CD4-positive, alpha-beta T cell treated with Interleukin-2 at 100 ng/mL for 4 hours (primary cell): ENCODE measurements around the gene PTPRS.

Source experiments
- DNase-seq: peaks from one replicate; pipeline ENCODE4 v3.0.0-alpha.2; 2020; ENCODE audit warnings: low spot score

PTPRS gene

GRCh38 chr19:5354403-5354802 lies 13.8 kb upstream of the PTPRS start:
- no peak for DNase-seq

GRCh38 chr19:5352229-5352763 lies 11.7 kb upstream of the PTPRS start:
- no peak for DNase-seq

DNA sequence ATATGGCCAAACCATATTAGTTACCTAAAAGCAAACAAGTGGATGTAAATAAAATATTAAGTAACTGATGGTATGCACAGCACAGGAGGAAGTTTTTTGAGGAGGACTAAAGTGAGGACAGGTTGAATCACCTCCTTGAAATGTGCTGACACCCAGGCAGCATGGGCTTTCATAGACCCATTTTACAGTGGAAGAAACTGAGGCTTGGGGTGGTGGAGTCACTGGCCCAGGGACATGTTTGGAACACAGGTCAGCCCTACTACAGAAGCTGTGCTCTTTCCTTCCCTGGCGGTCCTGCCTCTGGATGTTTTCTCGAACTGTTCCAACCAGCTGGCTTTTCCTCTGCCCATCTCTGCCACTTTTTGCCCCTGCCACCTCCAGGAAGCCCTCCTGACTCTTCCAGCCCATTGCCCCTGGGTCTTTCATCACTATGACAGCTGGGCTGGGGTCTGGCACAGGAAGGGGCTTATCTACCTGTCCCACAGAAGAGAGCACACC lies 11.2 kb upstream of the PTPRS start:
- no peak for DNase-seq

DNA sequence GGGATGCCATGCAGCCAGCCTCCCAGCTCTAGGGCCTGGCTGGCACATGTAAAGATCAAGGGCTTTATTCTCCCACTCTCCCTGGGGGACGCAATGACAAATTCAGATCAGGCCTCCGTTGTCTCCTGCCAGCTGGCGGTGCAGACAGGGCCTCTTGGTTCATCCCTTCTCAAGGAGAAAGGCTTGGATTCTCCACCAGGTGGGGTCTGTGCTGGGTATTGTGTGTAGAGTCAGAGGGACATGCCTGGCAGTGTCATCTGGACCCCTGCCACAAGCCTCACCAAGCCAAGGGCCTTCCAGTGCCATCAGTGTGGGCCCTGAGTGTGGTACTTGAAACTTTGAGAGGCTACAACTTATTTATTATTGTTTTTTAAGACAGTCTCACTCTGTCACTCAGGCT lies 8.4 kb upstream of the PTPRS start:
- no peak for DNase-seq

DNA sequence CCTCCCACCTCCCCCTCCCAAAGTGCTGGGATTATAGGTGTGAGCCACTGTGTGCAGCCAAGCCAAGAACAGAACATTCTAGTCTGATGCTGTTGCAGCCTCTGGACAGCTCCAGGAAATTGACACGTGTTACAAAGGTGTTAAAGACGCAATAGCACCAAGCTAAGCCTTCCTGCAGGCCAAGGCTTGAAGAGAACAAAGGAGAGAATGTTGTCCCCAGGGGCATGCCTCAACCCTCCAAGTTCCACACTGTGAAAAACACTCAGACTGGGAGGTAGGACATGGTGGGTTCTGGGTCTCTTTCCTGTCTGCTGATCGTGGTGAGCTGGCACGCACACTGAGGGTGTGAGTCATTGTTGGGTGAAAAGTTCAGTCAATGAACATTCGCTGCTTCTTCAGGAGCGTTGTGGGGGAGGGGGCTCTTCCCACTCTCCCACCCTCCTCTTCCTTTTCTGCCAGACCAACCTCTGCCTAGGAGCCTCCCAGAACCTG lies 5.3 kb upstream of the PTPRS start:
- DNase-seq: no peak

- DNase-seq: no peak
These were observed 3.2 kb upstream of the PTPRS start for GRCh38 chr19:5343848-5344247.

GRCh38 chr19:5342573-5343201 lies 2.1 kb upstream of the PTPRS start:
- DNase-seq: no peak

- no peak for DNase-seq
These were observed 1.4 kb upstream of the PTPRS start for GRCh38 chr19:5341981-5342380.

- no peak for DNase-seq
These were observed 822 bp upstream of the PTPRS start for GRCh38 chr19:5341448-5341820.

DNA sequence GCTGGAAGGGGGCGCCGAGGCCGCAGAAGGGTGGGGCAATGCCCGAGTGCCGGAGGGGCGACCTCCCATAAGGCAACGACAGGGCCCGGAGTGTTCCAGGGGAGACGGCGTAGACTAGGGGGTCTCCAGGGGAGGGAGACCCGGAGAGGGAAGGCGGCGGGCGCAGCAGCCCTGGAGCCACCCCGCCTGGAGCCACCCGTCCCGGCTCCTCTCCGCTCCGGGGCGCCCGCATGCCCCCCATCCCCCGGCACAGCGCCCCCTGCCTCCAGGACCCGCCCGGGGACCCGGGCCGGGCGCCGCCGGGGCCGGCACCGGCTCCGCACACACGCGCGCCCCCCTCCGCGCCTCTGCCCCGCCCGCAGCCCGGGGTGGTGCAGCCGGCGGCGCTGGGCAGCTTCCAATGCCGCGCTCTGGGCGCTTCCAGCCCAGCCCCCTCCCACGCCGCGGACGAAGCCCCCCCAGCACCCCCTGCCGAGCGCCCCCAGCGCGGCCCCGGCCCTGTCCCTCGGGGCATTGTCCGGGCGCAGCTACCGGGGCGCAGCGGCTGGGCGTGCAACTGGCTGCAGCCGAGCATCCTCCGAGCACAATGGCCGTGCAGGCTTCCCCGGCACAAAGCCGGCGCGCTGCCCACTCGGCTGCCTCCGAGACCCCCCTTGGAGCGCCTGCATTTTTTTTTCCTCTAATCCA lies 519 bp downstream of the PTPRS start:
- DNase-seq: no peak

- no peak for DNase-seq
These were observed 1.2 kb downstream of the PTPRS start for GRCh38 chr19:5339198-5339949.

GRCh38 chr19:5338656-5339197 lies 1.9 kb downstream of the PTPRS start:
- DNase-seq: no peak

DNA sequence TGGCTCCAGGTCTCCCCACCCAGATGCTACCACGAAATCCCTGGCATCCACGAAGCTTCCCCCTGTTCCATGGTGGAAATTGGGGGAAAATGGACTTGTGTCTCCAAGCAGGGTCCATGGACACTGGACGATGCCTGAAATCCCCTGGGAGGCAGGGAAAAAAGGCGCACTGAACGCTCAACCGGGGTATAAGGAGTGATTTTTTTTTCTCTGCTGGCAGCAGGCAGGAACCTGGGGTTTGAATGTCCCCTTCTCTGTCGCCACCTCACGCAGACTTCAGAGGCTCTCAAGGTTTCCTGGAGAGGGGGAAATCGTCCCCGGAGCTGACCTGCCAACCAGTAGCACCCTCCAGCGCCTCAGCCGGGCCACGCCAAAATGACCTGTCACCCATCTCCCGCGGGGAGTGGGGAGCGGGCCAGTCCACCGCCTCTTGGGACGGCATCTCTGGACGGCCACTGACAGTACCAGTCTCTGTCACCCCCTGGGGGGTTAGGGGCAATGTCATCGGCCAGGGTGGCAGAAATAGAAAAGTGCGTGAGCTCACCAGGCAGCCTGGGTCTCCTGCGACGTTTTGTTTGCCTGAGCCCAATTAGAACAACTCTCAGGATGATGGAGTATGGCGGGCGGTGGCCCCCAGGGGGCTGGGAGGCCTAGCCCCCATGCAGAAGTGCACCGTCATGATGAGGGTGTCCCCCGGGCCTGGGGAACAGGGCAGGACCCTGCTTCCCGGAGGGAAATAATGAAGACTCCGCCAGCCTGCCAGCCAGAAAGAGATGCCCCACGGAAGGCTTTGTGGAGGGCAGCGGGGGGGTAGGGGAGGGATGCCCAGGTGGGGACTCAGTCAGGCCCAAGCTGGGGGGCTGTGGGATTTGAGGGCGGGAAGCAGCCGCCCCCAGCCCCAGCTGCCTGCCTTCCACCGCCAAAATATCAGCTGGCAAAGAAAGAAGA lies 2.6 kb downstream of the PTPRS start:
- DNase-seq: no peak

DNA sequence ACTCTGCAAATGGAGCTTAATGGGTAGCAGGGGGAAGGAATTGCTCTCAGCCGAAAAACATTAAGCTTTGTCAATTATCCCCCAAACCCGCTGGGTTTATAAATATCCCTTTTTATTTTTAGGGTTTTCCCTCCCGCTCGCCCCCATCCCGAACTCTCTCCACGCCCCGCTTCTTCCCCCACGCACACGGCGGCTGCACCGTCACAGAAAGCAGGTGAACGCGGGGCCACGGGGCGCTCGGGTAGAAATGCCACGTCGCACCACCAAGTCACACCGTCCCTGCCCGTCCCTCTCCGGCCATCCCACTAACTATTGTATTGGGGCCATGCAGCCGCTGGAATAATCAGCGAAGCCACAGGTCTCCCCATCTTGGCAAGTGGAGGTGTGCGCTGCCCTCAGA lies 3.5 kb downstream of the PTPRS start:
- no peak for DNase-seq

- DNase-seq: no peak
These were observed 4.2 kb downstream of the PTPRS start for GRCh38 chr19:5336195-5336965.

DNA sequence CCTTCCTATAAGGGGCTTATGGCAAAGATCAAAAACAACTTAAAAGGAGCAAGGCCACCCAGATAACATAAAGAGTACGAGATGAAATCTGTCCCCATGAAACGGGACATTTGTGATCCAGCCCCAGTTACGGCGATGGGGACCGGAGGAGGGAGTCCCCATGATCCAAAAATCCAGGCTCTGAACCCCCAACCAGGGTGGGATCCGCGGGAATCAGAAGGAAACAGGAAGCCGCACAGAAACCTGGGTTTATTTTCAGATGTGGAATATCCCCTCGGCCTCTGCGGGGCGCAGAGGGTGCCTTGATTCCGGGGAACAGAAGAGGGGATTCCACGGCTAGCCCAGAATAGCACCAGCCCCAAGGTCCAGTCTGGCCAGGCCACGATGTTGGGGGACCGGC lies 5.0 kb downstream of the PTPRS start:
- DNase-seq: no peak

- DNase-seq: no peak
These were observed 5.7 kb downstream of the PTPRS start for GRCh38 chr19:5334824-5335500.

GRCh38 chr19:5334366-5334739 lies 6.3 kb downstream of the PTPRS start:
- DNase-seq: no peak

DNA sequence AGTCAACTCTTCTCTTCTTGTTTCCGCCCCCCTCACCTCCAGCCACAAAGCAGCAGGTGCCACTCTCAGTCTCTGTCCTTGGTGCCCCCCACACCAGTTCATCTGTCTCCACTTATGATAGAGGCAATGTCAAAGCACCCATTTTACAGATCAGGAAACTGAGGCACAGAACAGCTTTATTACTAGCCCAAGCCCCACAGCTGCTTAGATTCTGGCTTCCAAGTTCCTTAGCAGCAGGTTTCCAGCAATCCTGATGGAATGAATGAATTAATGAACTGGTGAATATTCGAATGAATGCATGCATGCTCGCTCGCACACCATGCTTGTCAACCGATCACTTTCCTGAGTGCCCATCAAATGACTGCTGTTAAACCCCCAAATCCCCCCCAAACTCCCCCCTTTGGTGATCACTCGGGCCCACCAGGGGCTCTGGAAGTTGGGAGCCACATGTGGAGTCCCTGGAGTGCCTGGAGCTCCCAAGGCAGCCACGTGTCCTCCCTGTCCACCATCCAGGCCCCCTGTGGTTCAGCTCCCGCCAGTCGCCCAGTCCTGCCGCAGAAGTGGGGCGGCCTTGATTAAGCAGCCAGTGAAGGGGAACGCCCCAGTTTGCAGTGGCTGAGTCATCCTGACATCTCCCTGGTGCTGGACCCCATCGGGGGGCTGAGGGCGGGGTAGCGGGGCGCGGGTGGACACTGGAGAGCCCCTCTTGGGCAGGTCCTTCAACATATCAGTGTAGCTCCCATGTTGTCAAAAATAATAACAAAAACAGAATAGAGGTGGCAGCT lies 6.8 kb downstream of the PTPRS start:
- DNase-seq: no peak
